Medulla oblongata (tissue), 1 donor: ENCODE measurements around the gene CASZ1.

Experiments
- DNase-seq: peaks from one replicate; pipeline ENCODE4 v3.0.0-alpha.2; 2015; ENCODE audit errors: extremely low spot score

CASZ1 gene

GRCh38 chr1:10821388-10821787 lies 24.9 kb upstream of the CASZ1 start:
- no peak for DNase-seq

GRCh38 chr1:10820422-10820821 lies 24.0 kb upstream of the CASZ1 start:
- no peak for DNase-seq

GRCh38 chr1:10819198-10819901 lies 22.9 kb upstream of the CASZ1 start:
- DNase-seq = no peak

- no peak for DNase-seq
Observed at GRCh38 chr1:10818262-10819197, 22.1 kb upstream of the CASZ1 start.

- DNase-seq = no peak
Observed at GRCh38 chr1:10816743-10817369, 20.4 kb upstream of the CASZ1 start.

- DNase-seq = no peak
Observed at GRCh38 chr1:10816233-10816632, 19.8 kb upstream of the CASZ1 start.

GRCh38 chr1:10815858-10816195 lies 19.4 kb upstream of the CASZ1 start:
- no peak for DNase-seq

GRCh38 chr1:10814976-10815857 lies 18.8 kb upstream of the CASZ1 start:
- no peak for DNase-seq

- DNase-seq = no peak
Observed at GRCh38 chr1:10814312-10814711, 17.9 kb upstream of the CASZ1 start.

- DNase-seq = no peak
Observed at GRCh38 chr1:10813799-10814198, 17.4 kb upstream of the CASZ1 start.

GRCh38 chr1:10812387-10812915 lies 16.0 kb upstream of the CASZ1 start:
- DNase-seq = no peak

- no peak for DNase-seq
Observed at GRCh38 chr1:10808441-10808840, 12.0 kb upstream of the CASZ1 start.

GRCh38 chr1:10806966-10807365 lies 10.5 kb upstream of the CASZ1 start:
- no peak for DNase-seq

GRCh38 chr1:10803971-10804820 lies 7.8 kb upstream of the CASZ1 start:
- no peak for DNase-seq

GRCh38 chr1:10802944-10803715 lies 6.7 kb upstream of the CASZ1 start:
- DNase-seq = no peak

GRCh38 chr1:10800778-10801177 lies 4.3 kb upstream of the CASZ1 start:
- DNase-seq = no peak

- no peak for DNase-seq
Observed at GRCh38 chr1:10799726-10800125, 3.3 kb upstream of the CASZ1 start.

- no peak for DNase-seq
Observed at GRCh38 chr1:10795276-10796021, 997 bp downstream of the CASZ1 start.

- DNase-seq = no peak
Observed at GRCh38 chr1:10794724-10795275, 1.6 kb downstream of the CASZ1 start.
